NCI-H1417 (cell line): ENCODE results near the gene STEAP2.
"Not testable (repeated sequence)": the region's sequence is repeated elsewhere in the genome, so short reads cannot be mapped to it uniquely, and the experiment has no call there.

Experiments
- DNase-seq, 3 experiments: peaks; one replicate each; lab custom pipeline; 2025; lab: John Stamatoyannopoulos, UW

Gene STEAP2

DNA sequence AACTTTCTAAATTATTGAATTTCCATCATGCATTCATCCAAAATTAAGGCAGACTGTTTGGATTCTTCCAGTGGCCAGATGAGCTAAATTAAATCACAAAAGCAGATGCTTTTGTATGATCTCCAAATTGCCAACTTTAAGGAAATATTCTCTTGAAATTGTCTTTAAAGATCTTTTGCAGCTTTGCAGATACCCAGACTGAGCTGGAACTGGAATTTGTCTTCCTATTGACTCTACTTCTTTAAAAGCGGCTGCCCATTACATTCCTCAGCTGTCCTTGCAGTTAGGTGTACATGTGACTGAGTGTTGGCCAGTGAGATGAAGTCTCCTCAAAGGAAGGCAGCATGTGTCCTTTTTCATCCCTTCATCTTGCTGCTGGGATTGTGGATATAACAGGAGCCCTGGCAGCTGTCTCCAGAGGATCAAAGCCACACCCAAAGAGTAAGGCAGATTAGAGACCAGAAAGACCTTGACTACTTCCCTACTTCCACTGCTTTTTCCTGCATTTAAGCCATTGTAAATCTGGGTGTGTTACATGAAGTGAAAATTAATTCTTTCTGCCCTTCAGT is 25.3 kb downstream of the STEAP2 start:
- DNase-seq: no peak

DNA sequence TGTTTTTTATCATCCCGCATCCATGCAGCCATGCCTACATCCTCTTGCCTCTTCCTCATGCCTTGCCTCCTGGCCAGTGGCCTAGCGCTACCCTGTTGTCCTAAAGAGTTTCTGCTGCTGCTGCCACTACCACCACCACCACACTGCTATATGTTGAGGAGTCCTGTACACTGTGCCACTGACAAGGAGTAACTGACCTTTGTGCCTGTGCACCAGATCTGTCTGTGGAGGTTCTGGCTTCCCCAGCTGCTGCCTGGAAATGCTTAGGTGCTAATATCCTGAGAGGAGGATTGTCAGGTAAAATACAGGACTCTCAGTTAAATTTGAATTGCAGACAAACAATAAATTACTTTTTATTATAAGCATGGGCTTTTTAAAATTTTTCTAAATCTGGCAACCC is 26.5 kb downstream of the STEAP2 start:
- DNase-seq: no peak

DNA sequence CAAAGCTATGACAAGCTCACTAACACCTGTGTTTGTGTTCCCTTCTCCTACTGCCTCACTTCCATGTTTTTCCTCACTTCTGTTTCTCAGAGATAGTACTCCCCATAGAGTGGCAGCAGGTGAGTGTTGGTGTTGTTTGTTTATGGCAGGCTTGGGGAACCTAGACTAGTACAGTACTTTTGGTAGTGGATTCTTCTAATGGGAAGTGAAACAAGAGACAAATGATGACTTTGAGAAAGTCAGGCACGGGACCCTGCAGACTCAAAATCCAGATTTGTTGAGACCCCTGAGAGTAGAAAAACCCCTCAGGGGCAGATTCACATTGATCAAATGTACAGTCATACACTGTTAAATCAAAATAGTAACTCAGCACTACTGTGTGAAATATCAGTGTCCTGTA is 27.0 kb downstream of the STEAP2 start:
- DNase-seq: no peak

DNA sequence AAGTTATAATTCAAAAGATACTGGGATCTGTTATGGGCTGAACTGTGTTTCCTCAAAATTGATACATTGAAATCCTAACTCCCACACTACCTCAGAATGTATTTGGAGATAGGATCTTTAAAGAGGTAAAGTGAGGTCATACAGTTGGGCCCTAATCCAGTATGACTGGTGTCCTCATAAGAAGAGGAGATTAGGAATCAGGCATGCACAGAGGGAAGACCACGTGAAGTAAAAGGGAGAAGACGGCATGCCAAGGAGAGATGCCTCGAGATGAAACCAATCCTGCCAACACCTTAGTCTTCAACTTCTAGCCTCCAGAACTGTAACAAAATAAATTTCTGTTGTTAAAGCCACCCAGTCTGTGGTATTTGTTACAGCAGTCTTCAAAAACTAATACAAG is 27.5 kb downstream of the STEAP2 start:
- DNase-seq: no peak

DNA sequence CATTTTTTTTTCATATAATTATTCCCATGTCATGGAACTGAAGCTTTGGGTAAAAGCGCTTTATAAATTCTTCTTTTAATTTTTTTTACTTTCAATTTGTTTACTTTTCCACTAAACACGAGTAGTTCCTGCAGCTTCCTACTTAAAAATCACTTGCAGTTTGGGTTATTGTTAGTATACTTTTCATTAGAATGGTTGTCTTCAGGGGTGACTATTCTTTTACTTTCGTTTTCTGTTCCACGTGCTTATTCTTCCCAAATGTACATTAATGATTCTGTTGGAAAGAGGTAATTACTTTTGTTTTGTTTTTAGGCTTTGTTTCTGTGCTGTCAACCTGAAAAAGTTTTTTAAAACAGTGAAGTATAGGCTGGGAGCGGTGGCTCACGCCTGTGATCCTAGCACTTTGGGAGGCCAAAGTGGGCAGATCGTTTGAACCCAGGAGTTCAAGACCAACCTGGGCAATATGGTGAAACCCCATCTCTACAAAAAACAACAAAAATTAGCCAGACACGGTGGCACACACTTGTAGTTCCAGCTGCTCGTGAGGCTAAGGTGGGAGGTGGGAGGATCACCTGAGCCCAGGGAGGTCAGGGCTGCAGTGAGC is 28.2 kb downstream of the STEAP2 start:
- no peak for DNase-seq

DNA sequence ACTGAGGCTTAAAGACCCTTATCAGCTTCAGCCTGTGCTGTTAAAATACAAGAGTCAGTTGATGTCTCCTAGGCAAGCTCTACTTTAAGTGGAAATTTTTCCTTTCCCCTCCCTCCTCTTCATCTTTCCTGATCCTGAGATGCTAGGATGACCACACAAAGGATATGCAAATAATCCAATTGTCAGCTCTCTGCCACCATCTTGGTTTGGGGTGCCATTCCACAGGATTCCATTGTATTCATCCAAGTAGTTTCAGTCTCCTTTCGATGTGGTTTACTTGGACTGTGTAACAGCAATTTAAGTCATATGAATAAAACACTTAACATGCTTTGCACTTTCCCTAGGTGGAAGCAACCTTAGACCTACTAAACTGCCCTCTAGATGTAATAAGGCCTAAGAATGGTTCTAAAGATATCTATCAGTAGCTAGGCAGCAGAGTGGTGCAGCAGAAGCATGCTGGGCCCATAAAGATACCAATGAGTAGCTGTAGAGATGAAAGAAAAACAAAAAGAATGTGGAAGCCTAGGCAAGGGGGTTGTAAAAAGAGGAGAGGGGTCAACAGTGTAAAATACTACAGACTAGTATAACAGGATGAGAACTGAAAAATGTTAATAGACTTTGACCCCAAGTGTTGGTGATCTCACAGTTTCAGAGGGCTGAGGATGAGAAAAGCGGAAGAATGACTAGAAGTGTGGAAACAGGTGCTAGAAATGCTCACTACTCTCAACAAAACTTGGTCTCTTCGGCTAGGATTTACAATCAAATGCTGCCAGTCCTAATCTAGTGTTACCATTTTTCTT is 31.0 kb downstream of the STEAP2 start:
- DNase-seq: no peak

DNA sequence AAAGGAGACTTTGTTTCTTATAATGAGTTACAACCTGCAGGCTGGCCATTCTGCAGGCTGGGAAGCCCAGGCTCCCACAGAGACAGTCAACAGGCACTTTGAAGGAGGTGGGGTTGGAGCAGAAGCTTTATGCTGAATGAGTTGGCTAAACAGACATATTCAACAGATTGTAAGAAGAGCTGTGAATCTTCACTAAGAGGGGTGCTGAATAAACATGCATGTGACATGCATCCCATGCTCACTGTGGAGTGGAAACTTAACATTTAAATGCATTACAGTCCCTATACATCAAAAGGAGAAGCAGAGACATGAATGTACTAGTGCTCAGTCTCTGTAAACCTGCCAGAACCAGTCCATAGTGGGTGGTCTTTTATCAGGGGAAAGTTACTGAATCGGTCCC is 32.0 kb downstream of the STEAP2 start:
- DNase-seq: no peak

DNA sequence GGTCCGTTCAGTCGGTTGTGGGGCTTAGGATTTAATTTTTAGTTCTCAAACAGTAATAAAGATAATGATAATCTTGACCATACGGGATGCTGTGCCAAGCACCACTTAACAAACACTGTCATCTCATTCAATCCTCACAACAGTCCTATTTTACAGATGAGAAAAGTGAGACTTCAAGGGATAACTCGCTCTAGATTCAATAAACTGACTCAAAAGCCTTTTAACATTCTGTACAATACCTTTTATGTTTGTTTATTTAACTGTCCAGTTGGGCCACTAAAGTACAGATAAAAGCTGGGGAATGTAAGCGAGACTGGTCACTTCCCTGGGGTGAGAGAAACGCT is 33.0 kb downstream of the STEAP2 start:
- no peak for DNase-seq

DNA sequence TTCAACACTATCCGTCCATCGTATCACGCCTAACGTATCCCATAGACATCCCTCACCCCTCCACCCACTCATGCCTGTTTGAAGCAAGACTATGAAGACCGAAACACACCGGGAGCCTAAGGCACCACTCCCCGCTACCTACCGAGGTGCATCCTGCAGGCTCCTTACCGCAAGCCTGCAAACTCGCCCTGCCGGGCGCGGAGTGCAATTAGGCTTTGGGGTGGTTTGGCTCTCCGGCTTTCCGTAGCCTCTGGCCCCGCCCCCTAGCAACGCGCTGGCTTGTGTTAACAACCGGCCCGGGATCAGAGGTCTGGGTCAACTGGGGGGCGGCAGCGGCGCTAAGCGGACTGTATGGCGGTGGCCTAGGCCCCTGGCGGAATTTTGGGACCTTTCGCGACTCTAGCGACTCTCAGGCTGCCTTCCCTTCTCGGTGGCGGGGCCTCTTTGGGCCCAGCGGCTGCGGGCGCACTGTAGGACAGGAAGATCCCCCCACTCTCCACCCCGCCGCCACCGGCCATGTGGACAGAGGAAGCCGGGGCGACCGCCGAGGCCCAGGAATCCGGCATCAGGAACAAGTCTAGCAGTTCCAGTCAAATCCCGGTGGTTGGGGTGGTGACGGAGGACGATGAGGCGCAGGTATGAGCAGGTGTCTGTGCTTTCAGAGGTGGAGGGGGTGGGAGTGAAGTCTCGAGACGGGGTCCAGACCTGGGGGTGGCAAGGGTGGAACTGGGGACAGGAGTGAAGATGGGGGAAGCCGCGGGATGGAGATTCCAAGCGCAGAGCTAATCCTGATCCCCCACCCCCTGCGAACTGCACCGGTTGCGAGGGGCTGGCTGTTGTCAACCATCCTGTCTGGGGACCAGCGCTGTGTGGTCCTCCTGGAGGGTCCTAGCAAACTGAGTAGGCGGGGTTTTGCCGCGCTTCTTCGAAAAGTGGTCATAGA is 33.6 kb downstream of the STEAP2 start, which contains the start of gene CFAP69:
CFAP69 (plus strand) TSS at position 266 of the 943 bp plus-strand sequence; CDS start at position 517, 251 bp downstream.
- DNase-seq: peak; percentile 91 to 94 (median 94)

DNA sequence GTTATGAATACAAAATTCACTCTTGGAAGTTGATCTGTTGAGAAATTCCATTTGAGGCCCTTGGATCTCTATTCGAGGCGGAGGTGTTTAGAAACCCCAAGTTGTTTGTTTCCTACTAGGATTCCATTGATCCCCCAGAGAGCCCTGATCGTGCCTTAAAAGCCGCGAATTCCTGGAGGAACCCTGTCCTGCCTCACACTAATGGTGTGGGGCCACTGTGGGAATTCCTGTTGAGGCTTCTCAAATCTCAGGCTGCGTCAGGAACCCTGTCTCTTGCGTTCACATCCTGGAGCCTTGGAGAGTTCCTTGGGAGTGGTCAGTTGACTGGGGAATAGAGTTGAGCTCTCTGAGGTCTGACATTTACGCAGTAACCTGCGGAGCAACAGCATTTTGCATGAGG is 34.6 kb downstream of the STEAP2 start:
- DNase-seq: no peak

DNA sequence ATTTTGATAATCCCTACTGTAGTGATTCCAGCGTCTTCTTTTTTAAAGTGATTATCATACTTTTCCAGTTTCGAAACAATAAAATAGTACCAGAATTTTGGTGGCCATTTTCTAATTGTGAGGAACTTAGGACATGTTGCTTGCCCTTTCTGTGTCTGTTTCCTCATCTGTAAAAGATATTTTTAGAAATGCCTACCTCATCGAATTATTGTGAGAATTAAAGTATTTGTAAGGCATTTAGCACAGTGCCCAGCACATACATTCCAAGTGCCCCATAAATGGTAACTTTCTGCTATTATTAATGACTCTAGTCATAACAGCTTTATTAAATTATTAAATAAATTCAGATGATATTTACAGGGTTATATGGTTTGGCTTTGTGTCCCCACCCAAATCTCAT is 37.2 kb downstream of the STEAP2 start:
- no peak for DNase-seq

DNA sequence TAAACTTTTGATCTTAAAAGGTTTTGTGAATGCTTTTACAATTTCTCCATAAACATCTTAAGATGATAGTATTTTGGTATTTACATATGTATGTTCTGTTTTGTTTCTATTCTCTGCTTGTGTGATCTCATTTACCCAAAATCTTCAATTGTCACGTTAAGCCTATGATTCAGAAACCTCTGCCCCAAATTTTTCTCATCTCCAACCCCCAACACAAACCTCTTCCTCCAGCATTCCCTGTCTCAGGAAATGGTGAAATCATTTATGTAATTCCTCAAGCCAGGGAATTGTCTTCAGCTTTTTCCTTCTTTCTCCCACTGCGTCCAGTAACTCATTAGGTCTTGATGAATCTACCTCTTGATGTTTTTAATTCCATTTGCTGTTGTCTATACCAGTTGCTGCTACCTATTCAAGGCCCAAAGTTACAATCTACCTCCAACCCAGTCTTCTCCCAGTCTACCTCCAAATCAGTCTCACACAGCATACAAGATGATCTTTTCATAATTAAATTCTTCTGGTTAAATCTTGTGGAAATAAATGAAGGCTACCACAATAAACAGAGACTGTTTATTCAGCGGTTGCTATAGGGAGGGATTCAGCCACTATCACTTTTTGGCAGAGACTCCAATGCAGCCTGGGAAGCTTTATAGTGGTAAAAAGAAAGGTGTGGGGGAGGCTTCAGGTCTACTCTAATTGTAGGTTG is 39.2 kb downstream of the STEAP2 start:
- DNase-seq: no peak

DNA sequence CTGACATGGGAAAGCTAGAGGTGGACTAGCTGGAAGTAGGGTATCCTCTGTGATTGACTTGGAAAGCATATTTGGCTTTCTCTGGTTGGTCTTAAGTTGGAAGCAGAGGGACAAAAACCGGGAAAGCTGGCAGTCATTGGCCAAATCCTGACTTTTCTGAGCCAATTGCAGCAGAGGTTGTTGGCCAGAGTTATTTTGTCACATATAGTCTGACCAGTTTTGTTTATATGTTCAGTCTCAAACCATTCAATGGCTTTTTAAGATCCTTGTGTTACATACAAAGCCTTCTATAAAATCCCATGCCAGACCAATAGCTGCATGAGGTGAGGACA is 39.7 kb downstream of the STEAP2 start:
- DNase-seq: no peak

DNA sequence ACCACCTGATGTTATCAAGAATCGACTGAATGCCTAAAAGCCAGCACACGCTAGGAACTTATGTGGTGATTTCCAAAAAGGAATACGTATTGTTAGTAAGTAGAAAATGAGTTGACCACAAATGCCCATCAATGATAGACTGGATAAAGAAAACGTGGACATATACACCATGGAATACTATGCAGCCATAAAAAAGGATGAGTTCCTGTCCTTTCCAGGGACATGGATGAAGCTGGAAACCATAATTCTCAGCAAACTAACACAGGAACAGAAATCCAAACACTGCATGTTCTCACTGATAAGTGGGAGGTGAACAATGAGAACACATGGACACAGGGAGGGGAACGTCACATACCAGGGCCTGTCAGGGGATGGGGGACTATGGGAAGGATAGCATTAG is 44.5 kb downstream of the STEAP2 start:
- DNase-seq: not testable (repeated sequence)

DNA sequence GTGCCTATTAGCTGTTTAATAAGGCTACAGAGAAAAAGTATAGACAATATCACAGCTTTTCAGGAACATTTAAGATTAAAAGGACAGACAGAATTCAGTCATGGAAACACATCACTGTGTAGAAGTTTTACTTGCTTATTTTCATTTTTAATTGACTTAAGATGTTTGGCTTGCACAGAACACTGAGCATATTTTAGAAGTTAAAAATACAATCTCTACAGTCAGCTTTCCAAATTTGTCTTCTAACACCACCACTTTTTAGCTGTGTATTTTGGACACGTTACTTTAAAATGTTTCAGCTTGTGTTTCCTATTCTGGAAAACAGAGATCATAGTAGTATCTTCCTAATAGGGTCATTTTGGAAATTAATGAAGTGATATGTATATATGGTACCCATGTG is 45.2 kb downstream of the STEAP2 start:
- no peak for DNase-seq

DNA sequence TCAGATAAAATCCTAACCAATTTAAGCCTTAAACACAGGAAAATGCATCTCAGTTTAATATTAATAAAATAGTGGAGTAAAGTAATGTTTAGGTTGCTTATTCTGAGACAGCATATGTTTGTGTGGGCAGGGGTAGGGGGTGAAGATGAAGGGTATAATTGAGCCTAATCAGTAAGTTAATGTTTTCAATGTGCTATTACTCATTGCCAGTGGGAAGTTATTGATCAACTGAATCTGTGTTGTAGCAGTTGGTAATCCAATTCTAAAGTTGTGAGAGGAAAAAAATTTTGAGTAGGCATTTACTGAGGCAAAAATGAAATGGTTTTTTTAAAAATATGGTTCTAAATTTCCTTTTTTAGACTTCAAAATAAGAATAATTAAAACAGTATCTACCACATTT is 49.9 kb downstream of the STEAP2 start:
- DNase-seq: no peak

DNA sequence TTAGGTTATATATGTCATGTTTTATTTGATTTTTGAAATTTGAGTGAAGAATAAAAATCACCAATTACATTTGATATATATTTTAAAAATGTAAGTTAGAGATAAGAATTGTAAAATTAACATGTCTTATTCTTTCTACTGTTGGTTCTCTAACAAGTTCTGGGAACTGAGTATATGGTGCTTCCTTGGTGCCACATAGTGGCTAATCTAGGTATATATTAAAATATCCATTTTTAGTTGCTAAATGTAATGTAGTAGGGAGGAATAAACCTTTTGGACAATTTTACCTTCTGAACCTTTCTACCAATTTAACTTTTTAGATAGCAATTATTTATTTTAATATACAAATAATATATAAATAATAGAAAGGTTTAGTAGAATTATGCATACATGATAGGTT is 50.9 kb downstream of the STEAP2 start:
- peak in 2 of 3 experiments; percentile 18 to 55 for DNase-seq

DNA sequence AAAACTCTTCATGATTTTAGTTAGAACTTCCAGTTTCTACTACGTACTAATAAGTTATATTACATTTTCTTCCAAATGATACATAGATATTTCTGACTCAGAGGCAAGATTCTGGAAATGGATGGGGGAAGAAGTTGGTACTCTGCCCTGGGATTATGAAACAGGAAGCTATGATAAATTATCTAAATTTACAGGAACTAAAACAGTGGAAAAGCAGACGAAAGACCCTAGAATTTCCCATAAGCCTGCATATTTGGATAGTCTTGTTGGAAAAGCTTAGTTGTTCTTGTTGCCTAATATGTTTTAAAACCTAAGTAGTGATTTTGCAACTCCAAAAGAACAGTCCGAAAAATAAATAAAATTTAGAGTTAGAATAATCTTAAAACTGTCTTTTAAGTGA is 55.3 kb downstream of the STEAP2 start:
- no peak for DNase-seq

DNA sequence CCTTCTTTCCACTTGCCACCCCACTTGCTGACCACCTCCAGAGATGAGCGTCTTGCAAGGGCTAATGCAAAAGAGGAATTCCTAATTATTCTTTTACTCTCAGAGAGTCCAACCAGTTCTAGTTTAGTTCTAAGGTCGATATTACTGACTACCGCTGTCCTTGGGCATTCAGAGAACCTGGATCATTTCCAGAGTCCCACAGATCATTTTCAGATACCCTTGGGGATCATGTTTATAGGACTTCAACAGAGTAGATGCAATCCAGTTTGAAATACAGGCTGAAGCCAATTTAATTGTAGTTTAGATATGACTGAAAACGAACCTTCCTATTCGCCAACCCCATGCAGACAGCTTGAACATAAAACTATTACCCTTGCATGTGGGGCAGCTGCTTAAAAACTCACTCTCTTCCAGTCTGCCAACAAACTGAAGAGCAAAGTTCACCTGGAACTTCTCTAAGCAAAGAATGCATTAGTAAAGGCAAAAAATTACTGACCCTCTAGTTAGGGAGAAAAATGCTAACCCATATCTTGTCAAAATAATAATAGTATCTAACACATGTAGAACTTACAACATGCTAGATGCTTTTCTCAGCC is 55.8 kb downstream of the STEAP2 start:
- DNase-seq: no peak

DNA sequence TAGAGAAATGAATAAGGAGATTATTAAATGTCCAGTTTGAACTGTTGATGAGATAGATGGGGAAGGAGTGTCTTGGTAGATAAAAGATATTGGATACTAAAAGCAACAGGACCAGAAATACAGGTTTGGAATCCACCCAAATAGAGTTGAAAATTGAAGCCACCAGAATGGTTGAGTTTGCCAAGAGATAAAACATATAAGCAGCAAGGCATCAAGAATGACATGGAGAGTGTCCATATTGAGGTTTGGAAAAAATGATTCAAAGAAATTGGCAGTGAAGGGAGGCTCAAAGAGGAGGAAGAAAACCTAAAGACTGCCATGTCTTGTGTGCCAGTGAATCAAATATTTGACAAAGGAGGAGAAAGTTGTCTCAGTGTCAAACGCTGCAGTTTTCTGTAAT is 57.6 kb downstream of the STEAP2 start:
- DNase-seq: no peak

DNA sequence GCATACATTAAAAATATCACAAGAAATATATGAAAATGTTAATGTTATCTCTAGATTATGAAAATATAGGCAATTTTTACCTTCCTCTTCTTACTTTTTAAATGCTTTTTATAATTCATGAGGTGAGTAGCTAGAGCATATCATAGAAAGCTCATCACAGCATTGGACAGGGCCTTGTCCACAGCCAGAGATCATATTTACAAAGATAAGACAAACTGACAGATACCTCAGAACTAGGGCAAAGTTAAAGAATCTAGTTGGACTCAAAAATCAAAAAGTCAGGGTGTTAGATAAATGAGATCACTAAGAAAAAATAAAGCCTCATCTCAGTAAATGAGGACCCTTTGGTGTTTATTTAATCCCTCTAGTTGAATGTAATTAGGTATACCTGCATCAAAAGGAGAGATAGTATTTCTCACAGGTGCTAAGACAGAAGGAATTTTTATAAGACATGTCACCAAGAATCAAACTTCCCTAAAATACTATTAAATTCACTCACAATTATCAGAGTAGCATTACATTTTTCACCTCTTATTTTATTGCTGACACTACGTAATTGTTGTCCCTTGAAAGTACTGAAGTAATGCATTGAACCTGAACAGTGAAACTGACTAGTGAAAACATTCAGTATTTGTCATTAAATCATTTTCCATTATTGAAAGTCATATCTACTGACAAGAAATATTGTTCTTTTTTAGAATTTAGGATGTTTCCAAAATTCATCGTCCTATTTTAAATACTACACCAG is 59.1 kb downstream of the STEAP2 start:
- DNase-seq: no peak
